Measurements from ENCODE around the gene NPPB.
"Not testable (repeated sequence)": the region's sequence is repeated elsewhere in the genome, so short reads cannot be mapped to it uniquely, and the experiment has no call there.

The NPPB gene

DNA sequence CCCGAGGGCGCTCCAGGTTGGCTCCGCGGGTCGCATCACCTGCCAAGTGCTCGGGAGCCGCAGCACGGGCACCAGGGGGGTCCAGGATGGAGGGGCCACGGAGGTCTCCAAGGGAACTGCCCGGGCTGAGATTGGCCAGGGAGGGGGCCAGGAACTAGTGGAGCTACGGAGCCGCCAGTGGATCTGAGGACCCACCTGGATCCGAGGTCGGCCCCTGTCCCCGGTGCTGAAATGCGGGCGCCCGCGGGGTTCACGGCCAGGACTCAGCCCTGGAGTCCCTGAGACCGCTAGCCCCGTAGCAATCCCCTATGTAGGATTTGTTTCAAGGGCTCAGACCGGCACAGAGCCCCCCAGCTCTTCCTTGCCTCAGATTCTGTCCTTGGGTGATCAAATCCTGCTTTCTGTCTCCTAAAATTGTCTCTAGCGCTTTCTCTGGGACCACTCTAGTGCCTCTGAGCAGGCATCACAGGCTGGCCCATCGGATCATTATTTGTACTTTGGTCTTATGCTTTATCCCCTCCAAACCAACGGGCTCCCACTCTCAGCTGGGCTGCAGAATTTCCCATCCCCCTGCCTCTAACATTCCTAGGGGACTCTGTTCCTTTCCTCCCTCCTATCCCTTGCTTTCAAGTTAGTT is 40.2 kb upstream of the NPPB start:
- TF ChIP-seq, protein P1, sequence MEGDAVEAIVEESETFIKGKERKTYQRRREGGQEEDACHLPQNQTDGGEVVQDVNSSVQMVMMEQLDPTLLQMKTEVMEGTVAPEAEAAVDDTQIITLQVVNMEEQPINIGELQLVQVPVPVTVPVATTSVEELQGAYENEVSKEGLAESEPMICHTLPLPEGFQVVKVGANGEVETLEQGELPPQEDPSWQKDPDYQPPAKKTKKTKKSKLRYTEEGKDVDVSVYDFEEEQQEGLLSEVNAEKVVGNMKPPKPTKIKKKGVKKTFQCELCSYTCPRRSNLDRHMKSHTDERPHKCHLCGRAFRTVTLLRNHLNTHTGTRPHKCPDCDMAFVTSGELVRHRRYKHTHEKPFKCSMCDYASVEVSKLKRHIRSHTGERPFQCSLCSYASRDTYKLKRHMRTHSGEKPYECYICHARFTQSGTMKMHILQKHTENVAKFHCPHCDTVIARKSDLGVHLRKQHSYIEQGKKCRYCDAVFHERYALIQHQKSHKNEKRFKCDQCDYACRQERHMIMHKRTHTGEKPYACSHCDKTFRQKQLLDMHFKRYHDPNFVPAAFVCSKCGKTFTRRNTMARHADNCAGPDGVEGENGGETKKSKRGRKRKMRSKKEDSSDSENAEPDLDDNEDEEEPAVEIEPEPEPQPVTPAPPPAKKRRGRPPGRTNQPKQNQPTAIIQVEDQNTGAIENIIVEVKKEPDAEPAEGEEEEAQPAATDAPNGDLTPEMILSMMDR (conservative IDR thresholded peaks at IDR 0.05; ENCODE audit: low read length) = no peak
- H3K4me3 ChIP-seq (ENCODE audit: low read length) = no peak overlapping the region
- no peak for DNase-seq (ENCODE audit: low read depth)

DNA sequence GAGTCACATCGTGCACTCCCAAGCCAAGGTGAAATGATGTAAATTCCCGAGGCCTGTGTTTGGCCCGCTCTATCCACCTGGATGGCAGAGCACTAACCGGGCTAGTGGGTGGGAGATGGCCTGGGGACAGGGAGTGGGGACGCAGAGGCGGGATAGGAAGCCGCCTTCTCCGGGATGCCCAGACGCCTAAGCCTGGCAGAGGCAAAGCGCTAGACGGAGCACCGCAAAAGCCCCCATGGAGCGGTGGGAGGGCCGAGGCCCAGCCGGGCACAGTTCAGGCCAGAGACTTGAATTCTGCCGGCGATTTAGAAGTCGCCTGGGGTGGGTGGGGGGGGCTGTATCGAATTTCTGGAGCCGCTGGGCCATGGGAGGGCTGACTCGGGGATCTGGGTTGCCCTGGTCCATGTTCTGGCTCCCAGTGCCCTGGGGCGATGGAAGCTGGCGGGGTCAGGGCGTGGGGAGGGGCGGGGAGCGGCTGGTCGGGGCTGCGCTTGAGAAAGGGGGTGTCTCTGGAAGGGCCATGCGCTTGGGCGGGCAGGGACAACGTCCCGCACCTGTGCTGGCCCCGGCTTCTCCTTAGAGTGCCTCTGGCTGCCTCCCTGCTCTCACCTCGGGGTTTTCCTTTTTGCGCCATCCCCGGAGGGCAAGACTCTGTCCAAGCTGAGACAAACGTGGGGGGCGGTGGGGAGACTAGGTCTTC is 39.5 kb upstream of the NPPB start:
- TF ChIP-seq, protein P1 (conservative IDR thresholded peaks at IDR 0.05; ENCODE audit: low read length) = no peak
- H3K4me3 ChIP-seq (ENCODE audit: low read length) = no peak overlapping the region

DNA sequence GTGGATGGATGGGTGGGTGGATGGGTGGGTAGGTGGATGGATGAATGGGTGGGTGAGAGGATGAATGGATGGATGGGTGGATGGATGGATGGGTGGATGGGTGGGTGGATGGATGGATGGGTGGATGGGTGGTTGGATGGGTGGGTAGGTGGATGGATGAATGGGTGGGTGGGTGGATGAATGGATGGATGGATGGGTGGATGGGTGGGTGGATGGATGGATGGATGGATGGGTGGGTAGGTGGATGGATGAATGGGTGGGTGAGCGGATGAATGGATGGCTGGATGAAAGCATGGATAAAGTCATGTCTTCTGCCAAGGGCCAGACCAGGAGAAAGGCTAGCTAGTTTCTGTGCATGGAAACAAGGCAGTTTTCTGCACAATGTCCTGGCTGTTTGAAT is 35.8 kb upstream of the NPPB start:
- DNase-seq (ENCODE audit: low read depth); H3K4me3 ChIP-seq (ENCODE audit: low read length): not testable (repeated sequence)

More for the DNA sequence above, 39.5 kb upstream of the NPPB start:
- no peak for DNase-seq (ENCODE audit: low read depth)

DNA sequence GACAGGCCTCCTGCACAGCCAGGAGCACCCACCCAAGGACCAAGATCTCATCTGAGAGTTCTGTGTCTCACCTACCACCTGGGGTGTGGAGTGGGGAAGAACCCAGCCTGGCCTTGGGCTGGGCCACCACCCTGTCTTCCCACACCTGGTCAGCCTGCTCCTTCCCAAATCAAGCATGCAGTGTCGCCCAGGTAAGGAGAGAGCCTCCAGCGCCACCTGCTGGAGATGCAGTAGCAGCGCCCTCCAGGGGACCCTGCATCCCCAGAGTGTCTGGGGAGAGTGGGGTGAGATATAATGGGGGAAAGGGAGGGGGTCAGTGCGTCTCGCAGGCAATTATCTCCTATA is 35.1 kb upstream of the NPPB start:
- TF ChIP-seq, protein P1 (conservative IDR thresholded peaks at IDR 0.05; ENCODE audit: low read length) = peak; percentile 89
- H3K4me3 ChIP-seq (ENCODE audit: low read length) = no peak overlapping the region
- DNase-seq (ENCODE audit: low read depth) = peak; percentile 17

DNA sequence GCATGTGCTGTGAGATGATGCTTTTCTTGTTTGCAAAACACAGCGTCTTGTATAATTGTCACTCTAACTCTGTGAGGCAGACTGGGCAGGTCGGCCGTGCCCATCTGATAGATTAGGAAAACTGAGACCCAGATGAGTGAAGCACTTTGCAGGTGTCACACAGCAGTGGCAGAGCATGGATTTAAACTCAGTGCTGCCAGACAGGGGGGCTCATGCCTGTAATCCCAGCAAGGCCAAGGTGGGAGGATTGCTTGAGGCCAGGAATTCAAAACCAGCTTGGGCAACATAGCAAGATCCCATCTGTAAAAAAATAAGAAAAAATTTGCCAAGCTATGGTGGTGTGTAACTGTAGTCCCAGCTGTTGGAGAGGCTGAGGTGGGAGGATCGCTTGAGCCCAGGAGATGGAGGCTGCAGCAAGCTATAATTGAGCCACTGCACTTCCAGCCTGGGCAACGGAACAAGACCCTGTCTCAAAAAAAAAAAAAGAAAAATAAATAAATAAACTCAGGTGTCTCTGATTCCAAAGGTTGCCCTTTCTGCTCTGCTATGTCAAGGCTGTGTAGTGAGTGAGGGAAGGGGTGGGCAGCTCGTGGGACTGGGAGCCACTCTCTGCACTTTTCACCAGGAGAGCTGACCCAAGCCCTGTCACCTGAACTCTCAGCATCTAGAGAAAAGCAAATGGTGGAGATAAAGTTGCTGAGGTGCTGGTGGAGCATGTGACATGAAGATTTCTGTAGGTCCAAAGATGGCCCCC is 32.9 kb upstream of the NPPB start:
- DNase-seq (ENCODE audit: low read depth) = no peak
- TF ChIP-seq, protein P1 (conservative IDR thresholded peaks at IDR 0.05; ENCODE audit: low read length) = no peak
- H3K4me3 ChIP-seq (ENCODE audit: low read length) = no peak overlapping the region

DNA sequence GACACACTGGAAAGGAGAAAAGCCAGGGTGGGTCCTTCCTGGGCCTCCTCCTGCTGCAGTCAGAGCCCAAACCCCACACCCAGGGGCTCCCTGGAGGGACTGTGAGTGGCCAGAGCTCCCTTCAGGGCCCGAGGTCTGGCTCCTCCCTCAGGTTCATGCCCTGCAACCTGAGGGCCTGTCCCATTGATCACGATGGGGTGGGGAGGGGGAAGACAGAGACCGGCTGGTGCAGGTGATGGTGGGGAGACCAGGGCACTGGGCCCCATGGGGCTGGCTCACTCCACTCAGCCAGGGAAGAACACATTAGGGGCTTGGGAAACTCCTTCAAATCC is 30.1 kb upstream of the NPPB start:
- no peak overlapping the region for H3K4me3 ChIP-seq (ENCODE audit: low read length)
- TF ChIP-seq, protein P1 (conservative IDR thresholded peaks at IDR 0.05; ENCODE audit: low read length) = no peak
- no peak for DNase-seq (ENCODE audit: low read depth)

DNA sequence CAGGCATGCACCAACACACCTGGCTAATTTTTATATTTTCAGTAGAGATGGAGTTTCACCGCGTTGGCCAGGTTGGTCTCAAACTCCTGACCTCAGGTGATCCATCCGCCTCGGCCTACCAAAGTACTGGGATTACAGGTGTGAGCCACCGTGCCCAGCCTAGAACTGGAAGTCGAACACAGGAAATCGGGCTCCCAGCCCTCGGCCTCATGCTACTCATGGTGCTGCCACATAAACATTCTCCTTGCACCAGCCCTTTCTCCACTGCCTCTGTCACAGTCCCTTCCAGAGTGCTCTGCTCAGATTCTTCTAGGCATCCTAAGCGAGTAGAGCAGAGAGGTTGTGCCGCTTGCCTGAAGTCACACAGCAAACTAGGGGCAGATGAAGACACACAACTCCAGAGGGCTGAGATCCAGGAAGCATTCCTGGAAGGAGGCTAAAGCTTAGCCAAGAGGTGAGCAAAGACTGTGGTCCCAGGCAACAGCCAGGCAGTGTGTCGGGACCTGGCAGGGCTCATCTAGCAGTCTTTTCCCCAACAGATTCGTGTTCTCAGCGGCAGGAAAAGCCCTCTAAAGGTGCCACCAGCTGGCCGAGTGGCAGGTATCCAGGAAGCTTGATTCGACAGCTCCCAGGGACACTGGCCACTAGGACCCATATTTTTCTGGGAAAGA is 29.6 kb upstream of the NPPB start:
- no peak overlapping the region for H3K4me3 ChIP-seq (ENCODE audit: low read length)
- no peak for DNase-seq (ENCODE audit: low read depth)
- TF ChIP-seq, protein P1 (conservative IDR thresholded peaks at IDR 0.05; ENCODE audit: low read length) = no peak
